Stimulated activated CD4-positive, alpha-beta T cell treated with anti-CD3 and anti-CD28 coated beads, Interleukin-4, amount 100 ng/mL, for 1 hour (primary cell): Measurements from ENCODE around the gene SMIM38.

Source experiments
- DNase-seq: peaks from one replicate; pipeline ENCODE4 v3.0.0-alpha.2; 2020

SMIM38 gene

DNA sequence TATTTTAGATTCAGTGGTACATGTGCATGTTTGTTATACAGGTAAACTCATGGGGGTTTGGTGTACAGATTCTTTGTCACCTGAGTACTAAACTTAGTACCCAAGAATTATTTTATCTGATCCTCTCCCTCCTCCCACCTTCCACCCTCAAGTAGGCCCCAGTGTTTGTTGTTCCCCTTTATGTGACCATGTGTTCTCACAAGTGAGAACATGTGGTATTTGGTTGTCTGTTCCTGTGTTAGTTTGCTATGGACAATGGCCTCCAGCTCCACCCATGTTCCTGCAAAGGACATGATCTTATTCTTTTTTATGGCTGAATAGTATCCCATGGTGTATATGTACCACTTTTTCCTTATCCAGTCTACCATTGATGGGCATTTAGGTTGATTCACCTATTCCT lies 6.8 kb downstream of the SMIM38 start:
- DNase-seq = no peak

DNA sequence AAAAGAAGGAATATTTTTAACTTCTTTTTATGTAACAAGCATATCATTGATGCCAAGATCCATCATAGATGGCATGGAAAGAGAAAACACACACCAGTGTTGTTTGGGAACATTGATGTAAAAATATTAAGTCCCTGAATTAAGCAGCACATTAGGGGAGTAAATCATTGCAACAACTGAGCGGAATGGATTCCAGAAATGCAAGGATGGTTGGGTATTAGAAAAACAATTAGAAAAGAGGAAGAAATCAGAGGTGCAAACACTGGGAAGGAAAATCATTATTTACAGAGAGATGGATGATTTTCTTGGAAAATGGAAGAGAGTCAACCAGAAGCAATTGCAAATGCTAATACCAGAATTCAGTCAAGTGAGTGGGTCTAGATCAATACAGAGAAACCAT lies 8.1 kb downstream of the SMIM38 start:
- no peak for DNase-seq

DNA sequence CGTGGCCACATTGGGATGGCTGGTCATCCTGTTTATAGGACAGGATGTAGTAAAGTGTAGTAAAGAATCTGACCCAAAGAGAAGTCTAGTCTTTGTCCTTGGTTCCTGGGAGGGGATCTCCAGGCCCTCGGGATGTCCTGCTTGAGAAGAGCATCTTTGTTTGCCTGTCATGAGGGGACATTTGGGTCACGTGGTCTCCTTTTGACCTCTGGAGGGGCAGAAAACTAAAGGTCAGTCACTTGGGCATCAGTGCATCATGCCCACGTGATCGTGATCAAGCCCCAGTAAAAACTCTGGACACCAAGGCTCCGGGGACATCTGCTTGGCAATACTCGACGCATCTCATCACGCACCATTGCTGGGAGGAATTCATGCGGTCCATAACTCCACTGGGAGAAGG lies 9.1 kb downstream of the SMIM38 start:
- DNase-seq = no peak

DNA sequence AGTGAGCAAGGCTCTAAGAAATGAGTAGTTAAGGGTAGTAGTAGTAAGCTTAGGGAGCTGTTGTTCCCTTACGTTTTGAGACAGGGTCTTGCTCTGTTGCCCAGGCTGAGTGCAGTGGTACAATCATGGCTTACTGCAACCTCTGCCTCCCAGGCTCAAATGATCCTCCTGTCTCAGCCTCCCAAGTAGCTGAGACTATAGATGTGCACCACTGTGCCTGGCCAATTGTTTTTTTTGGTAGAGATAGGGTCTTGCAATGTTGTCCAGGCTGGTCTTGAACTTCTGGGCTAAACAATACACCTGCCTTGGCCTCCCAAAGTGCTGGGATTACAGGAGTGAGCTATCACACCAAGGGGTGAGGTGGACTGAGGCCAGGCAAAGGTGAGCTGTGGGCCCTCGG lies 10.0 kb downstream of the SMIM38 start:
- DNase-seq = no peak

DNA sequence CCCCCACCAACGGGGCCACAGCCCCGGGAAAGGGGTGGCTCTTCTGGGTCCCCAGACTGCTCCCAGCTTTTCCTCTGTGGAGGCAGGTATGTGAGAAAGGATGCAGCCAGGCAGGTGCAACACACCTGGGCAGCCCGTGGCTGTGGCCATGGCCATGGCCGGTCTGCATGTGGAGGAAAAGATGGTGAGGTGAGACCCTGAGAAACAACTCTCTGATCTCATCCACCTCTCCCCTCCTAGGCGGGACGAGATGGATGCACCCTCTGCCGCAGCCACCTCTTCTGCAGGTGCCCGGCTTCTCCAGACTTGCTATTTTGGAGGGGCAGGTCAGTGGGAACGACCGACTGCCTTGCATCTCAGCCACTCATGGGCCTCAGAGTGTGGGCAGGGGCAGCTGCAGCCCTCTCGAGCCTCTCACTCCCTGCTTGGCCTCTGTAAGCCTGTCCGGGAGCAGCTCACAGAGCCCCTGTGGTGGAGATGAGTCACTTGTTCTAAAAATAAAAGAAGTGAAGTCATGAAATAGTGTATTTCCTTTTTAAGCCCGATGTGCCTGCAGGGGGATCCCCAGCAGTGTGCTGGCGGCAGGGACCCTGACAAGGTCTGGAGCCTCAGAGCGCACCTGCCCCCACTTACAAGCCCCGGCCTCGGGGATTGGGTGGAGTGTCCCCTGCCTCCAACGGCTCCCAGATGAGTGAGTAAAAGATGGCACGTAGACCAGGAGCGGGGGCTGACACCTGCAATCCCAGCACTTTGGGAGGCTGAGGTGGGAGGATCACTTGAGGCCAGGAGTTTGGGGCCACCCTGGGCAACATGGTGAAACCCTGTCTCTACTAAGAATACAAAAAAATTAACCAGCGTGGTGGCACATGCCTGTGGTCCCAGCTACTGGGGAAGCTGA lies 10.7 kb downstream of the SMIM38 start:
- peak; percentile 61 for DNase-seq

DNA sequence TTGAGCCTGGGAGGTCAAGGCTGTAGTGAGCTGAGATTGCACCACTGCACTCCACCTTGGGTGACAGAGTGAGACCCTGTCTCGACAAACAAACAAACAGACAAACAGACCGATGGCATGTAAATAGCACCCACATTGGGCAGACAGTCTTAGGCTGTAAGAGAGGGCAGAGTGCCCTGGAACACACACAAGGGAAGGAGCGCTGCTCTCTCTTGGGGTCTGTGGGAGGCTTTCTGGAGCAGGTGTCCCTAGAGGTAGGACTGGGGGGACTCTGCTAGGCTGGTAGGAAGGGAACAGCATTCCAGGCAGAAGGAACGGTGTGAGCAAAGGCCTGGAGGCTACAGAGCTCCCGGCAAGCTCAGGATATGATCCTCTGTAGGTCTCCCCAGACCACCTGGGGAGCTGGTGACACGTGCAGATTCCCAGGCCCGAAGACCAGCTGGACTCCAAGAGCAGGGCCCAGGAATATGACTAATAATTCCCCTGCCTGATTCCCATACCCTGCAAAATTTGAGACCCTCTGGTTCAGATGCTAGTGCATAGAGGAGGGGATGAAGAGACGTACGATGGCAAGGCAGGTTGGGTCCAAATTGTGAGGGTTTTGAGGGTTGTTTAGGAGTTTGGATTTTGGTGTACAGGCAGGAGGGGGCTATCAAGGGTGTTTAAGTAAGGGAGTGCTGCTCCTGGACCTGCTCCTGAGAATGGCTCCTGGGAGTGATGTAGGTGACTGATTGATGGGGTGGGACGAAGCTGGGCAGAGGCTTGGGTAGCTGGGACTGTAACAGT lies 11.6 kb downstream of the SMIM38 start:
- no peak for DNase-seq

DNA sequence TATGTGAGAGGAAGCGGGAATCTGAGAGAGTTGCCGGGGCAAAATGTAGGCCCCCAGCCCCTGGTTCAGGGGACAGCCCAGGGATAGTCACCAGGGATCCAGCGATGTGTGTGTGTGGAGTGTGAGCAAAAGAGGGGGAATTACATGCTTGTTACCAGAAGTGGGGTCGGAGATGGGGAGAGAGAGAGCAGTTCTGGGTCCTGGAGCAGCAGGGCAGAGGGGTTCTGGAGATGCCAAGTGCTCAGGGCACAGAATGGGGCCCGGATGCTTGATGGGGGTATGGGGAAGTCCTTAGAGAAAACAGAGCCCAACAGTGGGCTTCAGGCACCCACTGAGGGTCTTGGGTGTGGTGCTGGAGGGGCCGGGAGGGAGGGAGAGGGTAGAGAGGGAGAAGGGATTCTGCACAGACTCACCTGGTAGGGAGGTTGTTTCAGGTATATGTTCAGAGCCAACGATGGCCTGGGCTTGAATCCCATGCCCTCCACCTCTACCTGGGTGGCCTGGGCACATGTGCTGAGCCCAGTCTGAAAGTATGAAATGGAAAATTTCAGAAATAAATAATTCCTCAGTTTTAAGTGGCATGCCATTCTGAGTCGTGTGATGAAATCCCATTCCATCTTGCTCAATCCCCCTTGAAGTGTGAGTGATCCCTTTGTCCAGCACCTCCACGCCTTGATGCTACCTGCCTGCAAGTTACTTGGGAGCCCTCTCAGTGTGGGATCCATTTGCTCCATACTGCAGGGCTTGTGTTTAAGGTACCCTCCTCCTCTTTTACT lies 12.4 kb downstream of the SMIM38 start:
- DNase-seq = no peak

DNA sequence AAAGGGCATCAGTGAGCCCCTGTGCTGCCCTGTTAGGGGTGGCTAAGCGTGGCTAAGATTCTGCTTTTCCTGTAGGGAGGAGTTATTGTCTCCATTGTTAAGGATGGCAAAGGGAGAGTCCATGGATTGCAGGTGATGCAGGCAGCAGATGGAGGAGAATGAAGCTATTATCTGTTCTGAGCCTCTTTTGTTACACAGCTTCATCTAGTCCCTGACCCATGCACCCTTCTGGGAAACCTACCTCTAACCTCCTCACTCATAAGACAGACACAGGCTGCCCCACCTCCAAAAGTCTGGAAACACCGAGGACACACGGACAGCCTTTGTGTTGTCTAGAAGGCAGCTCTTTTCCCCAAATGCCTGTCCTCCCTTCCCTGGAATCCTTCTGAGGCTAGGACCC lies 13.7 kb downstream of the SMIM38 start:
- no peak for DNase-seq

DNA sequence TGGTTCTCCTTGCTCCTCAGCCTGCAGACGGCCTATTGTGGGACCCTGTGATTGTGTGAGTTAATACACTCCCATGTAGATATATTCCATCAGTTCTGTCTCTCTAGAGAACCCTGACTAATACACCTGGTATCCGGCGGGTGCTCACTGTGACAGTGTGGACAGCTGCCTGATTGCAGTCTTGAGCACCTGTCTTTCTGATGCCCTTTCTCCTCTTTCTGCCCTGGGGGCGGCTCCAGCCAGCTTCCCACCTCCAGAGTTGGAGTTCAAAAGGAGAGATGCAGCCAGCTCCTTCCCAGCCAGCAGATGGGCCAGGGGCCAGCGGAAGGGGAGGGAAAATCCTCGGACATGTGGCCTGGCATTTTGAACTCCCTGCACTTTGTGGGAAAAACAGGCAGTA lies 15.0 kb downstream of the SMIM38 start:
- DNase-seq = no peak

DNA sequence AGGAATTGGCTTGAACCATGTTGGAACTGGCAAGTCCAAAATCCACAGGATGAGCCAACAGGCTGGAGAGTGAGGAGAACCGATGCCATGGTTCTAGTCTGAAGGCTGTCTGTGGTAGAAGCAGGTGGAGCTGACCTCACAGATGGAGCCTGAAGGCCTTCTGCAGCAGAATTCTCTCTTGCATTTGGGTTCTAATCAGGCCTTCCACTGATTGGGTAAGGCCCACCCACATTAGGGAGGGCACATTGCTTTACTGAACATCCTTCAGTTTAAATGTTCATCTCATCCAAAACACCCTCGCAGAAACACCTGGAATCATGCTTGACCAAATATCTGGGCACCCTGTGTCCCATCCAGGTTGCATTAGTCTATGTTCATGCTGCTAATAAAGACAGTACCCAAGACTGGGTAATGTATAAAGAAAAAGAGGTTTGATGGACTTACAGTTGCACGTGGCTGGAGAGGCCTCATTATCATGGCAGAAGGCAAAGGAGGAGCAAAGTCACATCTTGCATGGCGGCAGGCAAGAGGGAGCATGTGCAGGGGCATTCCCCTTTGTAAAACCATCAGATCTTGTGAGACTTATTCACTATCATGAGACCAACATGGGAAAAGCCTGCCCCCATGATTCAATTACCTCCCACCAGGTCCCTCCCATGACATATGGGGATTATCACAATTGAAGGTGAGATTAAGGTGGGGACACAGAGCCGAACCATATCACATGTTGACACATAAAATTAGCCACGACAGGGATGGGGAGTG lies 15.9 kb downstream of the SMIM38 start:
- DNase-seq = no peak

DNA sequence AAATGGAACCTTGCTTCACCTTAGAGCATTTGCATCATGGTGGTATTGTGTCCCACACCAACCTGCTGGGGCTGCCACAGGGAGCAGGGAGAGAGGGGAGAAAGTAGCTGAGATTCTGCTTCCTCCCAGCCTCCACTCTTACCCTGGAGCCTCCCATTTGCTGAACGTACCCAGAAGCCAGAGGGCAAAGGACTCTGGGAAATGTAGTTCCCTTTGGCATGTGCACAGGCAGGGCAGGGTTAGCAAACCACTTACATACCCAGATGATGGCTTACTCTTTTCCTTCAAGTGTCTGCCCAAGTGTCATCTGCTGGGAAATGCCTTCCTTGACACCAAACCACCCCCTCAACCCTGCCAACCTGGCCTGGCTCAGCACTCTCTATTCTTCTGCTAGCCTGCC lies 16.9 kb downstream of the SMIM38 start:
- DNase-seq = no peak

DNA sequence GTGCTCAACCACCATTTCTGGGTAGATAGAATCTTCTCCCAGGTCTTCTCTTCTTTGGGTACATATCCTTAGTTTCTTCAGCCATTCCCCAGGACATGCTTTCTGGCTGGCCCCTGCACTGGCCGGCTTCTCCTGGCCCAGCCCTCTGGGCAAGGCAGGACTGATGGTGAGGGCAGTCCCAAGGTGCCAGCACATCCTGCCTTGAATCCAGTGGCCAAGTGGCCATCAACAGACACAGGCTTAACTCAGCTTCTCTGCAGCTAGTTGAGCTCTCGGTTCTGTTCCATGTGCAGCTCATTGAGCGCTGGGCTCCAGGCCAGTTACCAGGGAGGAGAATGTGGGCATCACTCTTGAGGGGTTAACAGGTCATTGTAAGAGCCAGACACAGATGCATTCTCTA lies 17.6 kb downstream of the SMIM38 start:
- DNase-seq = no peak

DNA sequence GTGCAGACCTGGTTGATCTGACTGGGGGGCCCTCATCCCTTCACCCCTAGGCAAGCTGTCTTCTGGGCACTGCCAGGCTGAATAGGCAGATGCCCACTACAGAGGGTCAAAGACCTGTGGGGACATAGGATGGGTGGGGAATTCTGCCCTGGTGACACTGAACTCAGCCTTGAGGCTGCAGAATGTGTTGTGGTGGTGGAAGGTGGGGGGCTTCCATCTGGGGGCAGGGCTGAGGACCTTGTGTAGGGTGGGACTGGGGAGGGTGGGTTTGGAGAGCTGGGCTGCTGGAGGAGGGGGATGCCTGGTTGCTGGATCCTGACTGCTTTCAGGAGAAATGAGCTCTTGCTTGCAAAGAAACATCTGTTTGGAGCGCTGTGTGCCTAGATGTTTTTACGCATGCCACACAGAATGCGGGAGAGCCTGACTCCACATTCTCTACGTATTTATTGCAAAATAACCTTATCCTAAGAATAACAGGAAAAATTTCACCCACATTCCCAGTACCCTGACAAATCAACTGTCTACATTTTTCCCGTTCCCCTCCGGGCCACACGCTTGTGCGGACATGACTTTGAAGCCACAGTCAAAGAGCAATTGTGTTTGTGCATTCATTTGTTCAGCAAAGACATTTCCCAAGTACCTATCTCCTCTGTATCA lies 18.3 kb downstream of the SMIM38 start:
- DNase-seq = no peak

DNA sequence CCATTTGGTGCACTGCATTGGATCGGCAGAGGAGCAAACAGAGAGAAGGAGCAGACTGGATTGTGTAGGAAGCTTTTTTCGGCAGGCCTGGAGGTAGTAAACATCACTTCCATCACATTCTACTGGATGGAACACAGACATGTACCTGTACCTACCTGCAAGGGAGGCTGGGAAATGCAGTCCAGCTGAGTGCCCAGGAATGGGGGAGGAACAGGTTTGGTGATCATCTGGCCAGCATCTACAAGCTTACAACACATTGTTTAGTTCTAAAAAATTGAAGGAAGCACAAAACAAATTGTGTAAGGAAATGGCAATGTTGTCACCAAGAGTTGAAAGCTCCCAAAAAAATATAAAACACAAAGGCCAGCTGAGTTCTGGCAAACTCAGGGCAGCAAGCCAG lies 19.1 kb downstream of the SMIM38 start:
- DNase-seq = no peak

DNA sequence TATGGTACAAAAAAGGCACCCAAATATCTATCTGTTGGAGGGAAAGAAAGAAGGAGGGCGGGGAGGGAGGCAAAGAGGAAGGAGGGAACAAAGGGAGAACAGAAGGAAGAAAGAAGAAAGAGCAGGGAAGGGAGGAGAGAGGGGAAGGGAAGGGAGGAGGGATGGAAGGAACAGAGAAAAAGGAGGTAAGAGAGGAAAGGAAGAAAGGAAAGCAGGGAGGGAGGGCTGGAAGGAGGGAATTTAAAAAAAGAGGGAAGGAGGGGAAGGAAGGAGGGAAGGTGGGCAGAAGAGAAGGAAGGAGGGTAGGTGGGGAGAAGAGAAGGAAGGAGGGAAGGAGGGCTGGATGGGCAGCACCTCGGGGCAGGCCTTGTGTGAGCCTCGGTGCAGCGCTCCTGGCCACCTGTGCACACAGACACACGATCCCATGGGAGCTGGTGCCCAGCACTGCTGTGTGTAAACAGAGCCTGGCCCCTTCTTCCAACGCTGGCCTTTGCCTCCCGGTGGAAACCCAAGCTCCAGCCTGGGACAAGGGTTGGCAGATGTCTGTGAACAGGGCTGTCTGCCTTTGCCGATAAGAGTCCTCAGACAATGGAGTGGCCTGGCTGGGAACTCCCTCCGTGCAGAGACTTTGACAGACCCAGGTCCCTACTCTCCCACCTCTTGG lies 23.2 kb downstream of the SMIM38 start:
- DNase-seq = no peak

DNA sequence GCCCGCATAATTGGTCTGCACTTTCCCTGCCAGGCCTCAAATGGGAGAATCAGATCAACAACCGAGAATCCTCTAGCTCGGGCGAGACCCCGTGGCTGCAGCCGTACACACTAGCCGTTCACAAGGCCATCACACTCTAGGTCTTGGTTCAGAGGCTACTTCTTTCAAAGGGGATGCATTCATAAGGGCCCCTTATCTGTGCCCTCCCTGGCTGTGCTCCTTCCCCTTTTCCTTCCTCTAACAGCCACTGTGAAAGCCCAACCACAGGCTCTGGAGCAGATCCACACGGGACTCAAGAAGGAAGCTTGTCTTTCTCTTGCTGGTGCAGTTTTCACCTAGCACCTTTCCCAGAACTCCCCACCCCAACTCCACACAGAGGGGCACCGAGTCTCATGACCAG lies 24.5 kb downstream of the SMIM38 start:
- DNase-seq = no peak

DNA sequence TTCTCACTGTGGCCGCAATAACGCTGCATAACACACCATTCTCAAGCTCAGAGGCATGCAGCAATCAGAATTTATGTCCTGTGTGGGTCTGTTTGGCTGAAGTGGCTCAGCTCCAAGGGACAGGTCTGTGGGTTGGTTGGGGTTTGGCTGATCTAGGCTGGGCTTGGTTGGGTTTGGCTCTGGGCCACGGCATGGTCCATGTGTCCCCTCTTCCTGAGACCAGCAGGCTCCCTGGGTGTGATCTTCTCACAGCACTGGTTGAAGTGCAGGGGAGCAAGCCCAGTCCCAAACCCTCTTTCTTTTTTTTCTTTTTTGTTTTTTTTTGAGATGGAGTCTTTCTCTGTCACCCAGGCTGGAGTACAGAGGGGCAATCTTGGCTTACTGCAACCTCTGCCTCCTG lies 25.0 kb downstream of the SMIM38 start:
- DNase-seq = no peak

DNA sequence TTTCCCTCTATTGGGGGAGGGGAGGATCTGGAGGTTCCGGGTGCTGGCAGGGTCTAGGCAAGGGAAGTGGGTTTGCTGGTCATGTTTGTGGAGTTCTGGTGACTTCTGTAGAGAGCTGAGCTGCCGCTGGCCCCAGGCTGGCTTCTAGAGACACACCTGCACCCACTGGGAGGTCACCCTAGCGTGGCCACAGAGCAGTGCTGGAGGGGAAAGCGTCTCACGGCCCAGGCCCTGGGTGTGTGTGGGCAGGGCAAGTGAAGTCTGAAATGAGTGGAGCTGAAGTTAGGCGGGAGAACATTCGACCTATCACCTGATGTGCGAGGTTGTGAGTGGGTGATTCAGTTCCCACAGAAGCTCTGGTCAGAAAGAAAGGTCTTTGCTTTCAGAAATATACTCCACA lies 27.9 kb downstream of the SMIM38 start:
- DNase-seq = no peak

DNA sequence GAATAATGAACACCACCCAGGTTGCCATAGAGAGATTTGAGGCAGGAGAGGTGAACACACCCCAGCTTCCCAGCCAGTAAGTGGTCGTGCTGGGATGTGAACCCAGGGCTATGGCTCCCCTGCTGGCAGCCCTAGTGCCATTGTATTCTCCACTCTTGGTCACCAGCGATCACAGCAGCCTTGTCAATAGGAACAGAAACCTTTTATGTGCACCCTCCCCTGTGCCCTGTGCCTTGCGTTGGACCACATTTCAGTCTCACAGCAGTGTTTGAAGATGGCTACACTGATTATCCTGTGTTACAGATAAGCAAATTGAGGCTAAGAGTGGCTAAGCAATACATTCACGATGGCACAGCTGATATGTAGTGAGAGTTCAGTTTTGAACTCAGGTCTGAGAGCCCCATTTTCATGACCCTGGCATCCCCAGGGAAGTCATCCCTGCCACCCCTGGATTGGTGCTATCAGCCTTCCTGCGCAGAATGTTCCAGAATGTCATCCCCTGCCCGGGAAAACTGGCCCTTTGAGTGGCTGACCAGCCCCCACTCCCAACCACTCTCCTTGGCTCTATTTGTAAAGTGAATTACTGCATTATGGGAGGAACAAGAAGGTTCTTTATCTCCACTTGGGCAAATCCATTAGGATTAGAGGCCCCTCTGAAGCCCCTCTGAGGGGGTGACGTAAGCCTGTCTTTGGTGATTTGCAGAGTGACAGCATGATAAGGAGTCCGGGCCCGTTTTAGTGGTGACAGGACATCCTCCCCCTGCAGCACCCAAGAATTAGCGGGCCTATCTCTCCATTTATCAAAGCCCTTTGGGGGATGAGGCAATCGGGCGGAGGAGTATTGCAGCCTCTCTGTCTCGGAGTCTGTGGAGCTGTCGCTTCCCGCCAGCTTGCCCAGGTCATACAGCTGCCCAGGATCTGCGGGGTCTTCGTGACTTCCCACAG lies 30.9 kb downstream of the SMIM38 start:
- DNase-seq = no peak

DNA sequence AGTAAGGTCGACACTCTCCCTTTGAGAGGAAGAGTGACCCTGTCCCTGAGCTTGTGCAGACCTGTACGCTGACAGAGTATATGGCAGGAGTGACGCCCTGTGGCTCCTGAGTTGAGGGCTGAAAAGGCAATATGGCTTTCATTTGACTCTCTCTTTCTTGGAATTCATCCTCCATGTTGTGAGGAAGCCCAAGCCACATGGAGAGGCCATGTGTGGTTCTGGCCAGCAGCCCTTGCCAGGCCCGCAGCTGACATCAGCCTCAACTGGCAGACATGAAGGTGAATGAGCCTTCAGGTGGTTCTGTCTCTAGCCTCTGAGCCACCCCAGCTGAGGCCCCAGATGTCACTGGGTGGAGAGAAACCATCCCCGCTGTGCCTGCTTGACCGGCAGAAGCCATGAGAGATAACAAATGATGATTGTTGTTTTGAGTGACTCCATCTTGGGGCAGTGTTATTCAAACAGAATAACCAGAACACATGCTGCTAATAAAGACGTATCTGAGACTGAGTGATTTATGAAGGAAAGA lies 31.9 kb downstream of the SMIM38 start:
- no peak for DNase-seq
